Ascending aorta (tissue), 1 donor: ENCODE results near the gene COMMD4. TPM values are rescaled to one million over a fixed set of nuclear protein-coding genes. Genes with fewer than 3 reads are reported as not detected.

ENCODE experiments used
- total RNA-seq: library from RNA; depleted of rRNA; stranded (reverse); fragments of >200 nt; gene quantifications from one replicate; pipeline ENCODE4 v1.1.0, GENCODE V29; 2016

Gene COMMD4
- total RNA-seq, 1 donor from 2014 or later: 54.8 TPM

Other genes with a start within 250 kb of the COMMD4 start
- 30.8 TPM for gene C15orf39, start 134.2 kb upstream of the COMMD4 start, total RNA-seq
- gene GOLGA6C, start 77.7 kb upstream of the COMMD4 start, total RNA-seq: not detected
- not detected for gene GOLGA6D, start 53.2 kb upstream of the COMMD4 start, total RNA-seq
- 104 TPM for gene NEIL1, start 11.0 kb downstream of the COMMD4 start, total RNA-seq
- 447 TPM for gene MAN2C1, start 32.5 kb downstream of the COMMD4 start, total RNA-seq
- gene SIN3A, start 115.6 kb downstream of the COMMD4 start, total RNA-seq: 41.0 TPM
- gene PTPN9, start 243.3 kb downstream of the COMMD4 start, total RNA-seq: 7.1 TPM